Type B pancreatic cell (in vitro differentiated cells): ENCODE measurements around the gene STARD9. TPM values are rescaled to one million over a fixed set of nuclear protein-coding genes. Genes with fewer than 3 reads are reported as not detected.
A peak's percentile ranks its signal among the peaks of the same experiment; 100 is the strongest.

ENCODE experiments used
- DNase-seq: peaks from one replicate; pipeline ENCODE4 v3.0.0; 2021; ENCODE audit warnings: mixed read lengths; ENCODE audit not compliant: unreplicated experiment; ENCODE audit errors: extremely low spot score
- H3K27ac Mint-ChIP-seq: 2 replicates; pipeline ENCODE4 v1.8.0; 2021; ENCODE audit warnings: mild to moderate bottlenecking, mixed read lengths
- H3K27me3 Mint-ChIP-seq: 2 replicates; pipeline ENCODE4 v1.8.0; 2021; ENCODE audit warnings: mixed read lengths
- H3K36me3 Mint-ChIP-seq: 2 replicates; pipeline ENCODE4 v1.8.0; 2021; ENCODE audit warnings: mixed read lengths
- H3K4me1 Mint-ChIP-seq: one replicate; pipeline ENCODE4 v1.8.0; 2021; ENCODE audit warnings: mixed read lengths; ENCODE audit not compliant: unreplicated experiment
- H3K4me3 Mint-ChIP-seq: 2 replicates; pipeline ENCODE4 v1.8.0; 2021; ENCODE audit warnings: mild to moderate bottlenecking, mixed read lengths
- H3K9me3 Mint-ChIP-seq: 2 replicates; pipeline ENCODE4 v1.8.0; 2021; ENCODE audit warnings: mixed read lengths
- CTCF ChIP-seq: fragments of 200-600 bp; sonication (generic); conservative IDR thresholded peaks from 2 replicates; pipeline ENCODE4 v1.5.0; 2021; ENCODE audit warnings: antibody characterized with exemption, mild to moderate bottlenecking
- total RNA-seq: library from RNA; stranded (reverse); gene quantifications from 2 replicates; pipeline ENCODE4 v1.2.1, GENCODE V29; 2021; ENCODE audit warnings: low replicate concordance

Gene STARD9
- total RNA-seq, 1 donor from 2014 or later = 13.7 TPM

GRCh38 chr15:42726114-42726513 is 150.7 kb downstream of the STARD9 start:
- TF ChIP-seq CTCF = no peak
- Mint-ChIP-seq H3K36me3 (peaks cover 15% of the 10 kb centered on the region), H3K27me3 (no peaks in the 10 kb centered on the region)

GRCh38 chr15:42727750-42728381 is 152.5 kb downstream of the STARD9 start:
- Mint-ChIP-seq H3K9me3 (no peaks in the 10 kb centered on the region), H3K27ac (no peak overlapping the region), H3K36me3 (peaks cover 20% of the 10 kb centered on the region), H3K27me3 (no peaks in the 10 kb centered on the region), H3K4me1 (no peaks in the 10 kb centered on the region), H3K4me3 (no peak overlapping the region)
- DNase-seq = peak; percentile 61
- TF ChIP-seq CTCF = no peak

More at GRCh38 chr15:42726114-42726513, 150.7 kb downstream of the STARD9 start:
- Mint-ChIP-seq H3K4me3 (no peak overlapping the region), H3K9me3 (no peaks in the 10 kb centered on the region), H3K4me1 (no peaks in the 10 kb centered on the region), H3K27ac (no peak overlapping the region)
- peak; percentile 62 for DNase-seq

- no peak overlapping the region for H3K27ac Mint-ChIP-seq
- H3K9me3 Mint-ChIP-seq = no peaks in the 10 kb centered on the region
- H3K4me3 Mint-ChIP-seq = no peak overlapping the region
- DNase-seq = peak; percentile 50
- H3K27me3 Mint-ChIP-seq = no peaks in the 10 kb centered on the region
- no peaks in the 10 kb centered on the region for H3K4me1 Mint-ChIP-seq
- peaks cover 20% of the 10 kb centered on the region for H3K36me3 Mint-ChIP-seq
- no peak for TF ChIP-seq CTCF
These were observed 153.2 kb downstream of the STARD9 start for GRCh38 chr15:42728560-42728959.

GRCh38 chr15:42728972-42729371 is 153.6 kb downstream of the STARD9 start:
- no peaks in the 10 kb centered on the region for H3K27me3 Mint-ChIP-seq
- no peak for TF ChIP-seq CTCF
- H3K4me3 Mint-ChIP-seq = no peak overlapping the region
- DNase-seq = peak; percentile 52
- H3K9me3 Mint-ChIP-seq = no peaks in the 10 kb centered on the region
- H3K27ac Mint-ChIP-seq = no peak overlapping the region
- no peaks in the 10 kb centered on the region for H3K4me1 Mint-ChIP-seq
- peaks cover 20% of the 10 kb centered on the region for H3K36me3 Mint-ChIP-seq

GRCh38 chr15:42729409-42729808 is 154.0 kb downstream of the STARD9 start:
- DNase-seq = peak; percentile 54
- H3K27ac Mint-ChIP-seq = no peak overlapping the region

More at GRCh38 chr15:42729409-42729808, 154.0 kb downstream of the STARD9 start:
- Mint-ChIP-seq H3K4me3 (no peak overlapping the region), H3K27me3 (no peaks in the 10 kb centered on the region), H3K9me3 (no peaks in the 10 kb centered on the region), H3K36me3 (peaks cover 24% of the 10 kb centered on the region), H3K4me1 (peaks cover 4% of the 10 kb centered on the region)
- no peak for TF ChIP-seq CTCF
